SK-N-SH (cell line): Measurements from ENCODE around the gene ATP8B1. TPM values are rescaled to one million over a fixed set of nuclear protein-coding genes. Genes with fewer than 3 reads are reported as not detected.

ENCODE experiments used
- CTCF ChIA-PET: fragments of 300-600, 350-600 bp; formaldehyde crosslinking; extraction: SDS; loops from one replicate; lab custom pipeline; 2021; lab: Yijun Ruan, JAX
- POLR2A ChIA-PET: fragments of 350-600 bp; sonication (Branson Sonifier 250); formaldehyde crosslinking; extraction: SDS; loops from one replicate; lab custom pipeline; 2020; ENCODE audit warnings: antibody characterized with exemption, inconsistent platforms; lab: Yijun Ruan, JAX
- DNase-seq: peaks from one replicate; pipeline ENCODE4 v3.0.0; 2012
- H2AFZ ChIP-seq: fragments of 200-600 bp; sonication (generic); 2 replicates; pipeline ENCODE4 v1.8.1; 2016; ENCODE audit warnings: antibody characterized with exemption, mild to moderate bottlenecking, low read depth
- H3F3A ChIP-seq: fragments of 200-600 bp; sonication (generic); replicated peaks from 2 replicates; pipeline ENCODE3; 2016; ENCODE audit warnings: antibody characterized with exemption, mild to moderate bottlenecking; ENCODE audit not compliant: insufficient read depth
- H3K27ac ChIP-seq, 2 experiments: fragments of 200-500 bp in 1 of 2; fragments of 200-600 bp in 1 of 2; sonication (Bioruptor generic) in 1 of 2; sonication (generic), shearing (Covaris generic) in 1 of 2; 2 replicates each; pipeline versions ENCODE4 v1.5.1 to v1.6.1; 2014 to 2016; ENCODE audit warnings: low read depth in 2 of 2, inconsistent platforms in 1 of 2, low read length in 1 of 2, mild to moderate bottlenecking in 1 of 2, mixed read lengths in 1 of 2
- H3K27me3 ChIP-seq: fragments of 200-600 bp; sonication (generic), shearing (Covaris generic); 2 replicates; pipeline ENCODE4 v1.6.1; 2016; ENCODE audit warnings: mixed run types; ENCODE audit not compliant: insufficient read depth
- H3K36me3 ChIP-seq, 2 experiments: fragments of 200-500 bp in 1 of 2; fragments of 200-600 bp in 1 of 2; sonication (Bioruptor generic) in 1 of 2; sonication (generic) in 1 of 2; replicated peaks in 1 of 2; 2 replicates each; pipeline versions ENCODE3 to v1.5.1; 2014 to 2016; ENCODE audit warnings: low read length in 1 of 2, mild to moderate bottlenecking in 1 of 2; ENCODE audit not compliant: insufficient read depth in 2 of 2, control insufficient read depth in 1 of 2
- H3K4me1 ChIP-seq, 2 experiments: fragments of 200-500 bp in 1 of 2; fragments of 200-600 bp in 1 of 2; sonication (Bioruptor generic) in 1 of 2; sonication (generic), shearing (Covaris generic) in 1 of 2; 2 replicates each; pipeline versions ENCODE4 v1.5.1 to v1.6.1; 2014 to 2016; ENCODE audit warnings: low read depth in 1 of 2, low read length in 1 of 2, mixed run types in 1 of 2; ENCODE audit not compliant: insufficient read depth in 2 of 2, control insufficient read depth in 1 of 2
- H3K4me2 ChIP-seq: fragments of 200-600 bp; sonication (generic), shearing (Covaris generic); 2 replicates; pipeline ENCODE4 v1.6.1; 2017; ENCODE audit warnings: mixed run types
- H3K4me3 ChIP-seq, 2 experiments: fragments of 200-500 bp in 1 of 2; fragments of 200-600 bp in 1 of 2; sonication (Bioruptor generic) in 1 of 2; sonication (generic), shearing (Covaris generic) in 1 of 2; 2 replicates each; pipeline versions ENCODE4 v1.5.1 to v1.8.1; 2014 to 2016; ENCODE audit warnings: low read depth in 2 of 2, inconsistent platforms in 1 of 2, low read length in 1 of 2, mild to moderate bottlenecking in 1 of 2, mixed read lengths in 1 of 2, moderate library complexity in 1 of 2
- H3K79me2 ChIP-seq: fragments of 200-600 bp; sonication (generic); 2 replicates; pipeline ENCODE4 v1.8.1; 2017; ENCODE audit warnings: mild to moderate bottlenecking; ENCODE audit not compliant: insufficient read depth
- H3K9ac ChIP-seq: fragments of 200-600 bp; sonication (generic); 2 replicates; pipeline ENCODE4 v1.6.1; 2017; ENCODE audit warnings: mixed run types
- H3K9me2 ChIP-seq: fragments of 200-600 bp; sonication (generic); 2 replicates; pipeline ENCODE4 v1.6.1; 2017; ENCODE audit warnings: mixed run types
- H3K9me3 ChIP-seq: fragments of 200-600 bp; sonication (generic); 2 replicates; pipeline ENCODE4 v1.6.1; 2017; ENCODE audit warnings: mixed run types, mild to moderate bottlenecking, moderate library complexity
- H4K20me1 ChIP-seq: fragments of 200-600 bp; sonication (generic); 2 replicates; pipeline ENCODE4 v1.6.1; 2017; ENCODE audit warnings: mild to moderate bottlenecking, mixed run types; ENCODE audit not compliant: insufficient read depth
- CHD2 ChIP-seq: fragments of 150-350 bp; IDR thresholded peaks from 2 replicates; pipeline ENCODE4 v1.6.1; 2018; ENCODE audit warnings: low read length; ENCODE audit not compliant: partially characterized antibody
- FOSL2 ChIP-seq: IDR thresholded peaks from 2 replicates; pipeline ENCODE4 v1.4.0; 2012; ENCODE audit warnings: low read depth, mild to moderate bottlenecking, moderate library complexity, borderline replicate concordance
- FOXM1 ChIP-seq: IDR thresholded peaks from 2 replicates; pipeline ENCODE4 v1.4.0; 2012; ENCODE audit warnings: low read depth, mild to moderate bottlenecking
- JUND ChIP-seq: IDR thresholded peaks from 2 replicates; pipeline ENCODE4 v1.4.0; 2012
- NFIC ChIP-seq: IDR thresholded peaks from 2 replicates; pipeline ENCODE4 v1.4.0; 2012; ENCODE audit warnings: borderline replicate concordance
- NRF1 ChIP-seq: IDR thresholded peaks from 2 replicates; pipeline ENCODE4 v1.6.1; 2012; ENCODE audit warnings: low read depth, mild to moderate bottlenecking, low read length
- POLR2AphosphoS5 ChIP-seq: IDR thresholded peaks from 2 replicates; pipeline ENCODE4 v1.6.1; 2012; ENCODE audit warnings: low read depth, low read length
- WGBS: methylation state at CpG from one replicate; pipeline ENCODE4 v1.1.6; 2017; ENCODE audit warnings: low lambda C conversion rate; 5-methylcytosine and 5-hydroxymethylcytosine counted together
- polyA plus RNA-seq, 3 experiments: library from polyadenylated mRNA; depleted of rRNA; stranded (reverse); fragments of >200 nt; gene quantifications; 2 replicates each; pipeline ENCODE4 v1.2.3, GENCODE V29; 2012
- TF ChIP-seq, protein P1 (sequence below): IDR thresholded peaks from 2 replicates; pipeline ENCODE4 v1.4.0; 2012; ENCODE audit warnings: low read depth

Gene ATP8B1
- polyA plus RNA-seq, 1 of the 3 experiments (the other 2 are of a cell fraction) = 43.8 TPM

- H3K4me2 ChIP-seq = no peak overlapping the region
- H3K79me2 ChIP-seq = no peaks in the 10 kb centered on the region
- H3K9ac ChIP-seq = no peak overlapping the region
- no peak for TF ChIP-seq NRF1
- TF ChIP-seq POLR2AphosphoS5 = no peak
- TF ChIP-seq FOXM1 = no peak
- no peak for TF ChIP-seq CHD2
- H3K9me3 ChIP-seq = no peaks in the 10 kb centered on the region
- ChIA-PET POLR2A (no interaction called here), CTCF (no interaction called here)
- no peak overlapping the region for H2AFZ ChIP-seq
- no peak overlapping the region for H3K4me3 ChIP-seq
- DNase-seq = no peak
- peaks cover 0 to 51% of the 10 kb centered on the region in 2 experiments; a peak in 2 of 4 replicates for H3K4me1 ChIP-seq
- H3K27me3 ChIP-seq = no peaks in the 10 kb centered on the region
- H3F3A ChIP-seq = peaks cover 46% of the 10 kb centered on the region
- H3K27ac ChIP-seq = no peak overlapping the region
- H3K36me3 ChIP-seq = no peaks in the 10 kb centered on the region
- H4K20me1 ChIP-seq = no peaks in the 10 kb centered on the region
- no peaks in the 10 kb centered on the region for H3K9me2 ChIP-seq
- WGBS = 98% methylated on average over 7 of the region's 7 CpGs
Observed at GRCh38 chr18:57844319-57844718, 41.2 kb upstream of the ATP8B1 start.

DNA sequence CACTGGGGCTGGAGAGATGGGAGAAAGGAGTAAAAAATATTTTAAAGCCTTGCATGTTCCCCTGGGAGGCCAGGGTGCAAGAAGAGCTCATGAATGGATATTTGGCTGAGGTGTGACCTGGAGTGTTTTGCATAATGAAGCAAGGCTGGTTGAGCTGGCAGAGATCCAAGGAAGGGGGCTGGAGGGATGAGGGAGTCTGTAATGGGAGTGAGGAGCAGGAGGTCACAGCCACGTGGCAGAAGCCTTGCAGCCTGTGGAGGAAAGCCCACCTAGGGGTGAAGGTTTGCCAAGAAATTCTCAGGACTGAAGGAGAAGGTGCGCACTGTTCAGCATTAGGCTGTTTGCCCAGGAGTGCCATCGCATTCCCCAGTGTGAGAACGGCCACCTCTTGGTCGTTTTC, 40.3 kb upstream of the ATP8B1 start:
- H4K20me1 ChIP-seq = no peaks in the 10 kb centered on the region
- H3K27ac ChIP-seq = no peak overlapping the region
- peaks cover 40% of the 10 kb centered on the region for H3F3A ChIP-seq
- no peaks in the 10 kb centered on the region for H3K27me3 ChIP-seq
- WGBS = 98% methylated on average over 5 of the region's 5 CpGs
- H3K9me3 ChIP-seq = no peaks in the 10 kb centered on the region
- H3K9ac ChIP-seq = no peak overlapping the region
- H3K4me3 ChIP-seq = no peak overlapping the region
- H3K4me2 ChIP-seq = no peak overlapping the region
- H3K4me1 ChIP-seq = peaks cover 0 to 54% of the 10 kb centered on the region in 2 experiments; a peak in 2 of 4 replicates
- H2AFZ ChIP-seq = no peak overlapping the region
- no peaks in the 10 kb centered on the region for H3K79me2 ChIP-seq
- no peak for DNase-seq
- TF ChIP-seq, protein P1, sequence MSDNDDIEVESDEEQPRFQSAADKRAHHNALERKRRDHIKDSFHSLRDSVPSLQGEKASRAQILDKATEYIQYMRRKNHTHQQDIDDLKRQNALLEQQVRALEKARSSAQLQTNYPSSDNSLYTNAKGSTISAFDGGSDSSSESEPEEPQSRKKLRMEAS = no peak
- TF ChIP-seq NFIC = 0 out of 2 replicates have a peak, but pooled peaks have one; percentile 9
- CTCF ChIA-PET = no interaction called here
- H3K36me3 ChIP-seq = no peaks in the 10 kb centered on the region
- POLR2A ChIA-PET = no interaction called here
- H3K9me2 ChIP-seq = no peaks in the 10 kb centered on the region

GRCh38 chr18:57841568-57841967, 38.5 kb upstream of the ATP8B1 start:
- Histone ChIP-seq H3K9me3 (no peaks in the 10 kb centered on the region), H3K9me2 (no peaks in the 10 kb centered on the region), H3K79me2 (no peaks in the 10 kb centered on the region), H3K4me1 (peaks cover 0 to 47% of the 10 kb centered on the region in 2 experiments; a peak in 2 of 4 replicates), H3K36me3 (no peaks in the 10 kb centered on the region), H2AFZ (no peak overlapping the region), H3F3A (peaks cover 29% of the 10 kb centered on the region), H3K9ac (no peak overlapping the region), H3K27ac (no peak overlapping the region), H4K20me1 (no peaks in the 10 kb centered on the region), H3K27me3 (no peaks in the 10 kb centered on the region), H3K4me3 (no peak overlapping the region), H3K4me2 (no peak overlapping the region)
- TF ChIP-seq JUND (no peak), CHD2 (no peak), FOSL2 (no peak)
- WGBS = 87% methylated on average over 2 of the region's 2 CpGs
- CTCF ChIA-PET = no interaction called here
- no peak for DNase-seq
- POLR2A ChIA-PET = no interaction called here
